ENCODE measurements around the gene DMRTB1.

Gene DMRTB1

GRCh38 chr1:53468374-53468773 is 9.2 kb downstream of the DMRTB1 start:
- Histone ChIP-seq H3K4me1 (ENCODE audit: insufficient read depth, low read length) (no peaks in the 10 kb centered on the region), H3K36me3 (ENCODE audit: insufficient read depth, low read length) (no peaks in the 10 kb centered on the region), H3K4me3 (ENCODE audit: low read depth in 1 of 2, low read length in 2 of 2) (no peak overlapping the region), H3K9me3 (ENCODE audit: low read length) (no peaks in the 10 kb centered on the region), H3K27me3 (ENCODE audit: control insufficient read depth in 1 of 2, insufficient read depth in 2 of 2, low read length in 2 of 2) (no peaks in the 10 kb centered on the region), H3K9ac (ENCODE audit: low read length) (no peak overlapping the region), H3K27ac (ENCODE audit: low read depth, low read length) (no peak overlapping the region)

- H3K9me3 ChIP-seq (ENCODE audit: low read length), result no peaks in the 10 kb centered on the region
- H3K27ac ChIP-seq (ENCODE audit: low read depth, low read length), result no peak overlapping the region
- H3K4me3 ChIP-seq (ENCODE audit: low read depth in 1 of 2, low read length in 2 of 2), result no peak overlapping the region
- H3K27me3 ChIP-seq (ENCODE audit: control insufficient read depth in 1 of 2, insufficient read depth in 2 of 2, low read length in 2 of 2), result no peaks in the 10 kb centered on the region
- no peaks in the 10 kb centered on the region for H3K4me1 ChIP-seq (ENCODE audit: insufficient read depth, low read length)
- H3K36me3 ChIP-seq (ENCODE audit: insufficient read depth, low read length), result no peaks in the 10 kb centered on the region
- no peak overlapping the region for H3K9ac ChIP-seq (ENCODE audit: low read length)
Measured at GRCh38 chr1:53469373-53469772, 10.2 kb downstream of the DMRTB1 start.

GRCh38 chr1:53470155-53470554 is 11.0 kb downstream of the DMRTB1 start:
- no peak overlapping the region for H3K9ac ChIP-seq (ENCODE audit: low read length)
- no peak overlapping the region for H3K4me3 ChIP-seq (ENCODE audit: low read depth in 1 of 2, low read length in 2 of 2)
- no peaks in the 10 kb centered on the region for H3K4me1 ChIP-seq (ENCODE audit: insufficient read depth, low read length)
- no peaks in the 10 kb centered on the region for H3K27me3 ChIP-seq (ENCODE audit: control insufficient read depth in 1 of 2, insufficient read depth in 2 of 2, low read length in 2 of 2)
- H3K9me3 ChIP-seq (ENCODE audit: low read length), result no peaks in the 10 kb centered on the region
- H3K27ac ChIP-seq (ENCODE audit: low read depth, low read length), result no peak overlapping the region
- no peaks in the 10 kb centered on the region for H3K36me3 ChIP-seq (ENCODE audit: insufficient read depth, low read length)

GRCh38 chr1:53470584-53470983 is 11.4 kb downstream of the DMRTB1 start:
- no peak overlapping the region for H3K9ac ChIP-seq (ENCODE audit: low read length)
- H3K4me3 ChIP-seq (ENCODE audit: low read depth in 1 of 2, low read length in 2 of 2), result no peak overlapping the region
- H3K27ac ChIP-seq (ENCODE audit: low read depth, low read length), result no peak overlapping the region
- no peaks in the 10 kb centered on the region for H3K27me3 ChIP-seq (ENCODE audit: control insufficient read depth in 1 of 2, insufficient read depth in 2 of 2, low read length in 2 of 2)
- no peaks in the 10 kb centered on the region for H3K36me3 ChIP-seq (ENCODE audit: insufficient read depth, low read length)
- no peaks in the 10 kb centered on the region for H3K9me3 ChIP-seq (ENCODE audit: low read length)
- H3K4me1 ChIP-seq (ENCODE audit: insufficient read depth, low read length), result no peaks in the 10 kb centered on the region

- Histone ChIP-seq H3K9ac (ENCODE audit: low read length) (no peak overlapping the region), H3K27ac (ENCODE audit: low read depth, low read length) (no peak overlapping the region), H3K4me3 (ENCODE audit: low read depth in 1 of 2, low read length in 2 of 2) (no peak overlapping the region), H3K36me3 (ENCODE audit: insufficient read depth, low read length) (no peaks in the 10 kb centered on the region), H3K27me3 (ENCODE audit: control insufficient read depth in 1 of 2, insufficient read depth in 2 of 2, low read length in 2 of 2) (no peaks in the 10 kb centered on the region), H3K9me3 (ENCODE audit: low read length) (no peaks in the 10 kb centered on the region), H3K4me1 (ENCODE audit: insufficient read depth, low read length) (no peaks in the 10 kb centered on the region)
Measured at GRCh38 chr1:53471000-53471399, 11.8 kb downstream of the DMRTB1 start.

- Histone ChIP-seq H3K27me3 (ENCODE audit: control insufficient read depth in 1 of 2, insufficient read depth in 2 of 2, low read length in 2 of 2) (no peaks in the 10 kb centered on the region), H3K4me3 (ENCODE audit: low read depth in 1 of 2, low read length in 2 of 2) (no peak overlapping the region), H3K36me3 (ENCODE audit: insufficient read depth, low read length) (no peaks in the 10 kb centered on the region), H3K9me3 (ENCODE audit: low read length) (no peaks in the 10 kb centered on the region), H3K9ac (ENCODE audit: low read length) (no peak overlapping the region), H3K27ac (ENCODE audit: low read depth, low read length) (no peak overlapping the region), H3K4me1 (ENCODE audit: insufficient read depth, low read length) (no peaks in the 10 kb centered on the region)
Measured at GRCh38 chr1:53473463-53473862, 14.3 kb downstream of the DMRTB1 start.

GRCh38 chr1:53475664-53476063 is 16.5 kb downstream of the DMRTB1 start:
- no peaks in the 10 kb centered on the region for H3K27me3 ChIP-seq (ENCODE audit: control insufficient read depth in 1 of 2, insufficient read depth in 2 of 2, low read length in 2 of 2)
- no peaks in the 10 kb centered on the region for H3K36me3 ChIP-seq (ENCODE audit: insufficient read depth, low read length)
- no peak overlapping the region for H3K27ac ChIP-seq (ENCODE audit: low read depth, low read length)
- H3K9ac ChIP-seq (ENCODE audit: low read length), result no peak overlapping the region
- H3K4me3 ChIP-seq (ENCODE audit: low read depth in 1 of 2, low read length in 2 of 2), result no peak overlapping the region
- H3K4me1 ChIP-seq (ENCODE audit: insufficient read depth, low read length), result no peaks in the 10 kb centered on the region
- H3K9me3 ChIP-seq (ENCODE audit: low read length), result no peaks in the 10 kb centered on the region

GRCh38 chr1:53476579-53476978 is 17.4 kb downstream of the DMRTB1 start:
- no peaks in the 10 kb centered on the region for H3K4me1 ChIP-seq (ENCODE audit: insufficient read depth, low read length)

GRCh38 chr1:53477651-53478501 is 18.7 kb downstream of the DMRTB1 start:
- H3K9me3 ChIP-seq (ENCODE audit: low read length), result no peaks in the 10 kb centered on the region

More at GRCh38 chr1:53476579-53476978, 17.4 kb downstream of the DMRTB1 start:
- H3K9ac ChIP-seq (ENCODE audit: low read length), result no peak overlapping the region
- H3K27me3 ChIP-seq (ENCODE audit: control insufficient read depth in 1 of 2, insufficient read depth in 2 of 2, low read length in 2 of 2), result no peaks in the 10 kb centered on the region
- no peak overlapping the region for H3K4me3 ChIP-seq (ENCODE audit: low read depth in 1 of 2, low read length in 2 of 2)
- no peaks in the 10 kb centered on the region for H3K36me3 ChIP-seq (ENCODE audit: insufficient read depth, low read length)
- H3K9me3 ChIP-seq (ENCODE audit: low read length), result no peaks in the 10 kb centered on the region
- no peak overlapping the region for H3K27ac ChIP-seq (ENCODE audit: low read depth, low read length)

GRCh38 chr1:53478502-53478818 is 19.3 kb downstream of the DMRTB1 start:
- Histone ChIP-seq H3K4me1 (ENCODE audit: insufficient read depth, low read length) (no peaks in the 10 kb centered on the region), H3K27me3 (ENCODE audit: control insufficient read depth in 1 of 2, insufficient read depth in 2 of 2, low read length in 2 of 2) (no peaks in the 10 kb centered on the region), H3K4me3 (ENCODE audit: low read depth in 1 of 2, low read length in 2 of 2) (no peak overlapping the region), H3K9me3 (ENCODE audit: low read length) (no peaks in the 10 kb centered on the region), H3K9ac (ENCODE audit: low read length) (no peak overlapping the region), H3K27ac (ENCODE audit: low read depth, low read length) (no peak overlapping the region), H3K36me3 (ENCODE audit: insufficient read depth, low read length) (no peaks in the 10 kb centered on the region)

More at GRCh38 chr1:53477651-53478501, 18.7 kb downstream of the DMRTB1 start:
- H3K4me1 ChIP-seq (ENCODE audit: insufficient read depth, low read length), result no peaks in the 10 kb centered on the region
- no peak overlapping the region for H3K9ac ChIP-seq (ENCODE audit: low read length)
- no peak overlapping the region for H3K4me3 ChIP-seq (ENCODE audit: low read depth in 1 of 2, low read length in 2 of 2)
- no peak overlapping the region for H3K27ac ChIP-seq (ENCODE audit: low read depth, low read length)
- H3K27me3 ChIP-seq (ENCODE audit: control insufficient read depth in 1 of 2, insufficient read depth in 2 of 2, low read length in 2 of 2), result no peaks in the 10 kb centered on the region
- no peaks in the 10 kb centered on the region for H3K36me3 ChIP-seq (ENCODE audit: insufficient read depth, low read length)

- Histone ChIP-seq H3K36me3 (ENCODE audit: insufficient read depth, low read length) (no peaks in the 10 kb centered on the region), H3K4me3 (ENCODE audit: low read depth in 1 of 2, low read length in 2 of 2) (no peak overlapping the region), H3K9me3 (ENCODE audit: low read length) (no peaks in the 10 kb centered on the region), H3K4me1 (ENCODE audit: insufficient read depth, low read length) (no peaks in the 10 kb centered on the region), H3K27me3 (ENCODE audit: control insufficient read depth in 1 of 2, insufficient read depth in 2 of 2, low read length in 2 of 2) (peaks cover 0 to 2% of the 10 kb centered on the region in 2 donors), H3K27ac (ENCODE audit: low read depth, low read length) (no peak overlapping the region), H3K9ac (ENCODE audit: low read length) (no peak overlapping the region)
Measured at GRCh38 chr1:53480678-53481077, 21.5 kb downstream of the DMRTB1 start.

- no peaks in the 10 kb centered on the region for H3K4me1 ChIP-seq (ENCODE audit: insufficient read depth, low read length)
- no peaks in the 10 kb centered on the region for H3K9me3 ChIP-seq (ENCODE audit: low read length)
- no peak overlapping the region for H3K9ac ChIP-seq (ENCODE audit: low read length)
- H3K36me3 ChIP-seq (ENCODE audit: insufficient read depth, low read length), result no peaks in the 10 kb centered on the region
- H3K27ac ChIP-seq (ENCODE audit: low read depth, low read length), result no peak overlapping the region
- no peak overlapping the region for H3K4me3 ChIP-seq (ENCODE audit: low read depth in 1 of 2, low read length in 2 of 2)
- peaks cover 0 to 10% of the 10 kb centered on the region in 2 donors for H3K27me3 ChIP-seq (ENCODE audit: control insufficient read depth in 1 of 2, insufficient read depth in 2 of 2, low read length in 2 of 2)
Measured at GRCh38 chr1:53481456-53481855, 22.3 kb downstream of the DMRTB1 start.
